Body of pancreas (tissue), 4 donors: Measurements from ENCODE around the gene APOBEC3G. TPM values are rescaled to one million over a fixed set of nuclear protein-coding genes. Genes with fewer than 3 reads are reported as not detected.

ENCODE experiments used
- ATAC-seq: fragments of 150-250 bp; one replicate; pipeline ENCODE4 v1.9.1; 2016
- DNase-seq, 4 donors: peaks; one replicate each; pipeline ENCODE4 v3.0.0-alpha.2; 2019
- H3K27ac ChIP-seq, 4 donors: fragments of 200-600 bp; sonication (generic); 1 replicate in 3 of 4; 2 replicates in 1 of 4; pipeline versions ENCODE4 v1.5.1 to v1.6.1; 2016 to 2019; ENCODE audit warnings: mild to moderate bottlenecking in 1 of 4, mixed read lengths in 1 of 4, moderate library complexity in 1 of 4
- H3K27me3 ChIP-seq, 2 donors: fragments of 200-600 bp; sonication (generic); one replicate each; pipeline ENCODE4 v1.6.0; 2016; ENCODE audit warnings: mild to moderate bottlenecking in 1 of 2
- H3K36me3 ChIP-seq, 2 donors: fragments of 200-600 bp; sonication (generic); replicated peaks in 1 of 2; 2 replicates each; pipeline ENCODE4 v1.5.1; 2016; ENCODE audit warnings: low read depth in 2 of 2; ENCODE audit not compliant: insufficient read depth in 1 of 2
- H3K4me1 ChIP-seq: fragments of 200-600 bp; sonication (generic); one replicate; pipeline ENCODE4 v1.6.0; 2016
- H3K4me3 ChIP-seq, 2 donors: fragments of 200-600 bp; sonication (generic); 1 replicate in 1 of 2; 2 replicates in 1 of 2; pipeline ENCODE4 v1.5.1; 2016 to 2019
- H3K9me3 ChIP-seq, 3 donors: fragments of 200-600 bp; sonication (generic); 1 replicate in 2 of 3; 2 replicates in 1 of 3; pipeline ENCODE4 v1.5.1; 2016
- CTCF ChIP-seq, 7 experiments: fragments of 450-650 bp in 4 of 7; fragments of 200-600 bp in 3 of 7; sonication (generic) in 3 of 7; IDR thresholded peaks; one replicate each; pipeline ENCODE4 v1.5.1; 2016 to 2019; ENCODE audit warnings: antibody characterized with exemption in 7 of 7
- POLR2A ChIP-seq, 3 donors: fragments of 450-650 bp; IDR thresholded peaks; one replicate each; pipeline ENCODE4 v1.6.1; 2016; ENCODE audit warnings: antibody characterized with exemption in 3 of 3, mild to moderate bottlenecking in 2 of 3
- WGBS, 2 donors: methylation state at CpG; one replicate each; pipeline ENCODE4 v1.1.5; 2017; 5-methylcytosine and 5-hydroxymethylcytosine counted together
- intact Hi-C: fragments of 100-400 bp; cut with DNase I; formaldehyde crosslinking; loops from one replicate; pipeline ENCODE4 v1.15.1; 2023
- total RNA-seq, 2 donors: library from RNA; depleted of rRNA; stranded (reverse); fragments of >200 nt; gene quantifications; one replicate each; pipeline ENCODE4 v1.1.0, GENCODE V29; 2016

The APOBEC3G gene
- total RNA-seq, 2 donors from 2014 or later, result 5.4 to 6.3 TPM

GRCh38 chr22:39084666-39085065 is 7.6 kb downstream of the APOBEC3G start:
- TF ChIP-seq CTCF (IDR thresholded peaks at IDR 0.05), result no peak
- TF ChIP-seq POLR2A (IDR thresholded peaks at IDR 0.05), result no peak
- Histone ChIP-seq H3K4me1 (no peaks in the 10 kb centered on the region), H3K4me3 (no peak overlapping the region), H3K36me3 (no peaks in the 10 kb centered on the region), H3K27ac (no peak overlapping the region), H3K9me3 (no peaks in the 10 kb centered on the region), H3K27me3 (no peaks in the 10 kb centered on the region)
- no peak for ATAC-seq
- intact Hi-C loops, result no loop called here
- 78 to 89% methylated on average over 4 to 8 of the region's 8 CpGs for WGBS, 2 donors
- no peak for DNase-seq

GRCh38 chr22:39087098-39087497 is 10.0 kb downstream of the APOBEC3G start:
- Histone ChIP-seq H3K4me3 (no peak overlapping the region), H3K4me1 (no peaks in the 10 kb centered on the region), H3K27ac (no peak overlapping the region), H3K27me3 (no peaks in the 10 kb centered on the region), H3K36me3 (no peaks in the 10 kb centered on the region), H3K9me3 (no peaks in the 10 kb centered on the region)
- intact Hi-C loops, result no loop called here
- no peak for ATAC-seq
- no peak for TF ChIP-seq POLR2A (IDR thresholded peaks at IDR 0.05)
- TF ChIP-seq CTCF (IDR thresholded peaks at IDR 0.05), result no peak
- 78 to 90% methylated on average over 4 to 5 of the region's 6 CpGs for WGBS, 2 donors
- DNase-seq, result no peak

GRCh38 chr22:39087881-39088684 is 11.0 kb downstream of the APOBEC3G start:
- no peak overlapping the region for H3K27ac ChIP-seq
- TF ChIP-seq POLR2A (IDR thresholded peaks at IDR 0.05) (no peak), CTCF (IDR thresholded peaks at IDR 0.05) (no peak)
- 60 to 76% methylated on average over 8 to 18 of the region's 18 CpGs for WGBS, 2 donors
- H3K4me3 ChIP-seq, result no peak overlapping the region
- intact Hi-C loops, result no loop called here
- no peaks in the 10 kb centered on the region for H3K9me3 ChIP-seq
- no peaks in the 10 kb centered on the region for H3K4me1 ChIP-seq
- DNase-seq, result no peak
- peak; percentile 36 for ATAC-seq
- no peaks in the 10 kb centered on the region for H3K36me3 ChIP-seq
- H3K27me3 ChIP-seq, result no peaks in the 10 kb centered on the region

GRCh38 chr22:39088685-39089032 is 11.6 kb downstream of the APOBEC3G start:
- Histone ChIP-seq H3K4me1 (no peaks in the 10 kb centered on the region), H3K36me3 (no peaks in the 10 kb centered on the region), H3K4me3 (no peak overlapping the region), H3K9me3 (no peaks in the 10 kb centered on the region), H3K27me3 (no peaks in the 10 kb centered on the region), H3K27ac (no peak overlapping the region)
- TF ChIP-seq CTCF (IDR thresholded peaks at IDR 0.05), result no peak
- TF ChIP-seq POLR2A (IDR thresholded peaks at IDR 0.05), result no peak
- intact Hi-C loops, result no loop called here
- ATAC-seq (no peak), DNase-seq (no peak)
- WGBS, 2 donors, result 77% methylated on average over 3 of the region's 5 CpGs; no CpG with 5 or more reads in 1 of the 2 donors

- ATAC-seq, result no peak
- TF ChIP-seq POLR2A (IDR thresholded peaks at IDR 0.05) (no peak), CTCF (IDR thresholded peaks at IDR 0.05) (no peak)
- DNase-seq, result no peak
- no peaks in the 10 kb centered on the region for H3K36me3 ChIP-seq
- WGBS, 2 donors, result 67 to 69% methylated on average over 5 to 6 of the region's 6 CpGs
- no peak overlapping the region for H3K27ac ChIP-seq
- intact Hi-C loops, result no loop called here
- H3K4me1 ChIP-seq, result no peaks in the 10 kb centered on the region
- H3K9me3 ChIP-seq, result no peaks in the 10 kb centered on the region
- no peaks in the 10 kb centered on the region for H3K27me3 ChIP-seq
- no peak overlapping the region for H3K4me3 ChIP-seq
Measured at GRCh38 chr22:39089928-39090327, 12.9 kb downstream of the APOBEC3G start.
